Activated B cell treated with CpG ODN at 0.5 μM for 24 hours (primary cell): ENCODE data around the gene SLC12A2. TPM values are rescaled to one million over a fixed set of nuclear protein-coding genes. Genes with fewer than 3 reads are reported as not detected.

ENCODE experiments used
- ATAC-seq: fragments of 200-7000 bp; cut with Tn5 transposase; one replicate; pipeline ENCODE4 v1.10.0; 2021; ENCODE audit warnings: low read depth, mild to moderate bottlenecking, moderate library complexity
- CTCF ChIA-PET: fragments of 350-600 bp; sonication (Branson Sonifier 250); formaldehyde crosslinking; loops from one replicate; lab custom pipeline; 2021; ENCODE audit warnings: antibody characterized with exemption; lab: Charles Lee
- POLR2A ChIA-PET: fragments of 350-600 bp; sonication (Branson Sonifier 250); formaldehyde crosslinking; loops from one replicate; lab custom pipeline; 2021; ENCODE audit warnings: antibody characterized with exemption; lab: Charles Lee
- DNase-seq: peaks from one replicate; pipeline ENCODE4 v3.0.0; 2022
- H3K27ac Mint-ChIP-seq: one replicate; pipeline ENCODE4 v1.8.0; 2020; ENCODE audit warnings: mixed read lengths
- H3K27me3 Mint-ChIP-seq: one replicate; pipeline ENCODE4 v1.8.0; 2021; ENCODE audit warnings: mixed read lengths
- H3K36me3 Mint-ChIP-seq: one replicate; pipeline ENCODE4 v1.8.0; 2021; ENCODE audit warnings: low read depth, mixed read lengths
- H3K4me1 Mint-ChIP-seq: one replicate; pipeline ENCODE4 v1.8.0; 2021; ENCODE audit warnings: mixed read lengths
- H3K4me3 Mint-ChIP-seq: one replicate; pipeline ENCODE4 v1.8.0; 2020; ENCODE audit warnings: mild to moderate bottlenecking, mixed read lengths
- H3K9me3 Mint-ChIP-seq: one replicate; pipeline ENCODE4 v1.8.0; 2020; ENCODE audit warnings: mixed read lengths
- CTCF ChIP-seq: fragments of 200-600 bp; IDR thresholded peaks from one replicate; pipeline ENCODE4 v1.8.0; 2022; ENCODE audit warnings: antibody characterized with exemption, mild to moderate bottlenecking
- intact Hi-C: fragments of 100-400 bp; cut with micrococcal nuclease; formaldehyde crosslinking; loops from one replicate; pipeline ENCODE4 v1.15.1; 2024
- total RNA-seq: library from RNA; stranded (reverse); gene quantifications from 2 replicates; pipeline ENCODE4 v1.2.3, GENCODE V29; 2022

The SLC12A2 gene
- total RNA-seq, 1 donor from 2014 or later = 20.6 TPM

GRCh38 chr5:128236334-128236733, 152.8 kb downstream of the SLC12A2 start:
- no peaks in the 10 kb centered on the region for H3K9me3 Mint-ChIP-seq
- CTCF ChIA-PET = no interaction called here
- POLR2A ChIA-PET = no interaction called here
- no peak for TF ChIP-seq CTCF
- no peak overlapping the region for H3K27ac Mint-ChIP-seq
- ATAC-seq (no peak), DNase-seq (no peak)
- intact Hi-C loops = no loop called here
- H3K4me1 Mint-ChIP-seq = no peaks in the 10 kb centered on the region
- H3K4me3 Mint-ChIP-seq = no peak overlapping the region
- H3K36me3 Mint-ChIP-seq = no peaks in the 10 kb centered on the region
- H3K27me3 Mint-ChIP-seq = peaks cover 16% of the 10 kb centered on the region

GRCh38 chr5:128237000-128237399, 153.4 kb downstream of the SLC12A2 start:
- CTCF ChIA-PET = no interaction called here

GRCh38 chr5:128237546-128237945, 154.0 kb downstream of the SLC12A2 start:
- CTCF ChIA-PET = no interaction called here
- Mint-ChIP-seq H3K27ac (no peak overlapping the region), H3K9me3 (no peaks in the 10 kb centered on the region), H3K4me1 (no peaks in the 10 kb centered on the region), H3K4me3 (no peak overlapping the region), H3K27me3 (peaks cover 16% of the 10 kb centered on the region), H3K36me3 (no peaks in the 10 kb centered on the region)
- no peak for ATAC-seq
- no peak for DNase-seq
- intact Hi-C loops = no loop called here
- POLR2A ChIA-PET = no interaction called here
- TF ChIP-seq CTCF = no peak

More at GRCh38 chr5:128237000-128237399, 153.4 kb downstream of the SLC12A2 start:
- no peaks in the 10 kb centered on the region for H3K4me1 Mint-ChIP-seq
- POLR2A ChIA-PET = no interaction called here
- intact Hi-C loops = no loop called here
- H3K36me3 Mint-ChIP-seq = no peaks in the 10 kb centered on the region
- TF ChIP-seq CTCF = no peak
- no peak for ATAC-seq
- no peaks in the 10 kb centered on the region for H3K9me3 Mint-ChIP-seq
- DNase-seq = no peak
- H3K4me3 Mint-ChIP-seq = no peak overlapping the region
- no peak overlapping the region for H3K27ac Mint-ChIP-seq
- H3K27me3 Mint-ChIP-seq = peaks cover 16% of the 10 kb centered on the region
